Mucosa of rectum (tissue), 2 donors: Measurements from ENCODE around the gene XPR1.
A peak's percentile ranks its signal among the peaks of the same experiment; 100 is the strongest.

ENCODE experiments used
- H3K27ac ChIP-seq, 2 donors: one replicate each; pipeline ENCODE4 v1.7.0; 2013; ENCODE audit warnings: inconsistent platforms in 2 of 2, low read depth in 2 of 2, low read length in 2 of 2
- H3K27me3 ChIP-seq, 2 donors: one replicate each; pipeline ENCODE4 v1.7.0; 2013; ENCODE audit warnings: low read length in 2 of 2; ENCODE audit not compliant: control insufficient read depth in 2 of 2, insufficient read depth in 2 of 2
- H3K36me3 ChIP-seq, 2 donors: one replicate each; pipeline ENCODE4 v1.7.0; 2013; ENCODE audit warnings: low read length in 2 of 2; ENCODE audit not compliant: control insufficient read depth in 2 of 2, insufficient read depth in 2 of 2
- H3K4me1 ChIP-seq, 2 donors: one replicate each; pipeline ENCODE4 v1.7.0; 2013; ENCODE audit warnings: low read length in 2 of 2, mild to moderate bottlenecking in 1 of 2; ENCODE audit not compliant: control insufficient read depth in 2 of 2, insufficient read depth in 2 of 2
- H3K4me3 ChIP-seq, 2 donors: one replicate each; pipeline ENCODE4 v1.7.0; 2013; ENCODE audit warnings: low read length in 2 of 2
- H3K9ac ChIP-seq, 2 donors: one replicate each; pipeline ENCODE4 v1.7.0; 2013; ENCODE audit warnings: low read length in 2 of 2, low read depth in 1 of 2, mild to moderate bottlenecking in 1 of 2
- H3K9me3 ChIP-seq, 2 donors: one replicate each; pipeline ENCODE4 v1.7.0; 2013; ENCODE audit warnings: low read length in 2 of 2; ENCODE audit not compliant: control insufficient read depth in 2 of 2
- donor health status: healthy.
- donor health status: Normal muscosa, but diverticular disease.

XPR1 gene

DNA sequence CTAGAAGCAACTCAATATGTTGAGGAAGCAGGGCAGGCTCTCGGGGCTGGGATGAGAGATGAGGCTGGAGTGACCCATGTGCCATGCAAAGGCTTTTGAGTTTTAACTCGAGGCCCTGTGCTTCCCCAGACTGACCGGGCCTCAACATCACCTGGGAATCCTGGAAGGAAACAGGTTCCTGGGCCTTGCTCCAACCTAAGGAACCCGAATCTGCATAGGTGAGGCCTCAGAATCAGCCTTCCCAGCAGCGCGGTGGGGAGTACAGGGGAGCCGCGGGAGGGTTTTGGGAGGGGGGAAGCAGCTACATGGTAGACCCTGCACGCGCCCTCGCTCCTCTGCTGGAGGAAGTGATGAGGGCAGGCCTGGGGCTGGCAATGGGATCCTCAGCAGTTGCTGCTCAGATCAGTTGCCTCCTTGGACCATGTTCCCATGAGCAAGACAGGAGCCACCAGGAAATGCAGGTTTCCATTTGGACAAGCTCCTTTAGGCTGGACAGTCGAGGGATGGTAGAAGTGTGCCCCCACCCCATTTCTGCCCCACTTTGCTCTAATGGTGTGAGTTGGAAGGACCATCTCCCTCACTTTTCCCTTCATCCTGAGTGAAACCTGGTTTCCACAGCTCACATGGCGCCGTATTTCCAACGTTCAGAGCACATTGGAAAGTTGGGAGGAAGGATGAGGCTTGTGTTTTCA is 276.4 kb downstream of the XPR1 start:
- no peak overlapping the region for H3K9ac ChIP-seq
- peaks cover 0 to 2% of the 10 kb centered on the region in 2 donors for H3K27me3 ChIP-seq
- H3K36me3 ChIP-seq: no peaks in the 10 kb centered on the region
- peaks cover 2 to 8% of the 10 kb centered on the region in 2 donors for H3K4me1 ChIP-seq
- H3K4me3 ChIP-seq: no peak overlapping the region
- no peaks in the 10 kb centered on the region for H3K9me3 ChIP-seq
- no peak overlapping the region for H3K27ac ChIP-seq

GRCh38 chr1:180909005-180909414 is 277.2 kb downstream of the XPR1 start:
- Histone ChIP-seq H3K27me3 (peaks cover 2% of the 10 kb centered on the region in 2 donors), H3K27ac (no peak overlapping the region), H3K4me3 (no peak overlapping the region), H3K36me3 (no peaks in the 10 kb centered on the region), H3K4me1 (peaks cover 2 to 8% of the 10 kb centered on the region in 2 donors), H3K9me3 (no peaks in the 10 kb centered on the region), H3K9ac (no peak overlapping the region)

DNA sequence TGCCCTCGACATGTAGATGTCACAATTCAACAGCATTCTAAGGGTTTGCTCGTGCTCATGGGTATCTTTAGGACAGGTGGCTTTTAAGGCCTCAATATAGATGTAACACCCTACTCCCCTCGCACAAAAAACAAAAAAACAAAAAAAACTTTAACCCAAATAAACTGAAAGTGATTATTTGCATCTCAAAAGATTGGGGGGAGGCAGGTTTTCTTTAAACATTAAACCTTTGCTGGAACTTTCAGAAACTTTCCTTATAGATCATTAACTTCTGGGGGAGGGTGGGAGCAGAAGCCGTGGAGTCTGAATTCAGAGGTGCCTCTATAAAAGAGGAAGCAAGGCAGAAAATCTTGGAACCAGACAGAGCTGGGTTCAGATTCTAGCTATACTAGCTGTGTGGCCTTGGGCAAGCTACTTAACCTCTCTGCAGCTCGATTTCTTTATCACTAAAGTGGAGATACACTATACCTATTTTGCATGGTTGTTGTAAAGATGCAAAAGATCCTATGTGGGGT is 277.7 kb downstream of the XPR1 start:
- Histone ChIP-seq H3K9ac (no peak overlapping the region), H3K4me1 (peaks cover 2 to 8% of the 10 kb centered on the region in 2 donors), H3K4me3 (no peak overlapping the region), H3K27me3 (peaks cover 2% of the 10 kb centered on the region in 2 donors), H3K27ac (no peak overlapping the region), H3K9me3 (no peaks in the 10 kb centered on the region), H3K36me3 (no peaks in the 10 kb centered on the region)

- peak overlapping the region; percentile 41 to 67 for H3K9ac ChIP-seq
- H3K4me3 ChIP-seq: peak overlapping the region; percentile 63 to 66
- no peaks in the 10 kb centered on the region for H3K36me3 ChIP-seq
- peaks cover 2% of the 10 kb centered on the region in 2 donors for H3K27me3 ChIP-seq
- H3K9me3 ChIP-seq: no peaks in the 10 kb centered on the region
- peak overlapping the region; percentile 68 to 73 for H3K27ac ChIP-seq
- peaks cover 2 to 8% of the 10 kb centered on the region in 2 donors for H3K4me1 ChIP-seq
These were observed 279.9 kb downstream of the XPR1 start for GRCh38 chr1:180911640-180912191.

GRCh38 chr1:180912211-180912800 is 280.5 kb downstream of the XPR1 start:
- Histone ChIP-seq H3K4me3 (peak overlapping the region; percentile 63 to 66), H3K27me3 (peaks cover 2% of the 10 kb centered on the region in 2 donors), H3K27ac (peak overlapping the region; percentile 68 to 73), H3K4me1 (peaks cover 2 to 8% of the 10 kb centered on the region in 2 donors), H3K9ac (peak overlapping the region; percentile 41 to 67), H3K36me3 (no peaks in the 10 kb centered on the region), H3K9me3 (no peaks in the 10 kb centered on the region)

DNA sequence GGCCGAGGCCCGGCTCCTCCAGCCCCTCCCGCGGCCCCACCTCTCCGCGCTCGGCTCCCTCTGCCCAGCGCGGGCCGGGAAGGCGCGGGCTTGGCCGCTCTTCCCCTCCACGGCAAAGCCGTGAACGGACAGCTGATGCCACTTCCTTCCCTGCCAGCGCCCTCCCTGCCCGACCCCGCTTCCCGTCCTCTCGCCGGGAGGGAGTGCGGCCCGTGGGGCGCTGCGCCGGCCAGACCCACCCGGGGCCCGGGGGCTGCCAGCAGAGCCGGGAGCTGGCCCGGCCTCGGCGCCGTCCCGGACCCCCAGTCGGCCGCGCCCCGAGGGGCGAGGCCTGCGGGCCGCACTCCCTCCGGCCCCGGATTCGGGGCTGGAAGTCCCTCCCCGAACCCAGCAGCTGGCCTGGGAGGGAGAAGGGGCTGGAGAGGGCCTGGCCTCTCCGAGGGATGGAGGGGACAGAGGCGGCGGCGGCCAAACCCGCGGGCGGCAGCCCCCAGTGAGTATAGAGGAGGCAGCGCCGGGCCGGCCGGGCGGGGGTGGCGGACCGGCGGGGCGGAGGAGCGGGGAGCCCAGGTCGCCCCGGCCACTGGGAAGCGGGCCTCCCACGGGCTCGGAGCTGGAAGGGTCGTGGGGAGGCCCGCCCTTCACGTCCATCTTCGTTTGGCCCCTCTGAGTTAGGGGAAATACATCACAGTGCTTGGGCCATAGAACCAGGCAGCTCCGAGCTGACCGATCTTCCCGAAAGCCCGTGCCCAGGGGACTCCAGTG is 281.2 kb downstream of the XPR1 start, which contains the start of gene KIAA1614:
TSS of gene KIAA1614 (plus strand) at position 97 of the 765 bp plus-strand sequence. CDS start at position 444, 347 bp downstream.
- Histone ChIP-seq H3K27ac (peak within 1 kb of the TSS; percentile 68 to 73), H3K27me3 (peaks cover 2% of the 10 kb centered on the region in 2 donors), H3K4me3 (peak within 1 kb of the TSS; percentile 63 to 66), H3K4me1 (peaks cover 2 to 8% of the 10 kb centered on the region in 2 donors), H3K36me3 (no peaks in the 10 kb centered on the region), H3K9ac (peak within 1 kb of the TSS; percentile 60 to 67), H3K9me3 (no peaks in the 10 kb centered on the region)

- Histone ChIP-seq H3K27me3 (peaks cover 2% of the 10 kb centered on the region in 2 donors), H3K36me3 (no peaks in the 10 kb centered on the region), H3K4me3 (no peak overlapping the region), H3K27ac (no peak overlapping the region), H3K9me3 (no peaks in the 10 kb centered on the region), H3K4me1 (peaks cover 2 to 8% of the 10 kb centered on the region in 2 donors), H3K9ac (no peak overlapping the region)
These were observed 283.7 kb downstream of the XPR1 start for GRCh38 chr1:180915426-180915965.

DNA sequence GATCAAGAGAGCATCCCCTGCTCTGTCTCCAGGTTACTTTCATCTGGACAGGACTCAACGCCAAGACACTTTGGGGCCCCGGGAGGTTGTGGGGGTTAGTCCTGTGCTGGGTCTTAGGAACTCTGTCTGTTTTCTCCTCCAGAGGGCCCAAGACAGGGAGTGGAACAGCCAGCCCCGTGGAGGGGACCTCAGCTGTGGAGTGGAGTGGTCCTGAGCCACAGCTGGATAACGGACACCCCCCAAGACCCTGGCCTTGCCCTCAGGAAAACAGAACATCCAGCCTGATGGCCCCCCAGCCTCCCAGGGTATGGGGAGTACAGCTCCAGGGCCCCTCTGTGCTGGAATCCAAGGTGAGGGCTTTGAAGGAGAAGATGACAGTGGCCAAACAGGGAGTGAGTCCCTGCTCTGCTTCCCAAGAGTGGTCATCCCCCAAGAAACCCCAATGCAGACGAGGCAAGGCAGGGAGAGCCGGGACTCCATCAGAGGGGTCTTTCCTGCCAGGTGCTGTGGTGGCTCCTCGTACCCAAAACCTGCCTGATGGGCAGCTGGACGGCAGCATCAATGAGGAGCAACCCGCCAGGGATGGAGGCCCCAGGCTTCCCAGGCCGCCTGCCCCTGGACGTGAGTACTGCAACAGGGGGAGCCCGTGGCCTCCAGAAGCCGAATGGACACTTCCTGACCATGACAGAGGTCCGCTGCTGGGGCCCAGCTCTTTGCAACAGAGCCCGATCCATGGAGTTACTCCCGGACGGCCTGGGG is 284.4 kb downstream of the XPR1 start:
- H3K4me3 ChIP-seq: no peak overlapping the region
- peaks cover 2% of the 10 kb centered on the region in 2 donors for H3K27me3 ChIP-seq
- H3K4me1 ChIP-seq: peaks cover 2 to 8% of the 10 kb centered on the region in 2 donors
- no peak overlapping the region for H3K27ac ChIP-seq
- H3K9me3 ChIP-seq: no peaks in the 10 kb centered on the region
- no peaks in the 10 kb centered on the region for H3K36me3 ChIP-seq
- no peak overlapping the region for H3K9ac ChIP-seq

DNA sequence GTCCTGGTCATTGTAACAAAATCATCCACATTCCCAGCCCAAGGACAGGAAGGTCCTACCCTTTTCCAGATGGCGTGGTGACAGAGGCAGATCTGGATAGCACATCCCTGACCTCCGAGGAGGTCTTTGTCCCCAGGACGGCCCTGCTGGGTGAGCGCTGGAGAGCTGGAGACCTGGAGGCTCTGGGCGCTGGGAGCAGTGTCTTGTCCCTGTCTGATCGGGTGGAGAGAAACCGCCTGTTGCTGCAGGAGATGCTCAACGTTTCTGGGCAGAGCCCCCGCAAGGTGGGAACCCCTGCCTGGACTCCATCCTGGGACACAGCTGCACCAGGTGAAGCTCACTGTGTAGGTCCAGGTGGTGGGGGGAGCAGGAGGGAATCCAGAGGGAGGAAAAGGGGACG is 284.9 kb downstream of the XPR1 start:
- Histone ChIP-seq H3K36me3 (no peaks in the 10 kb centered on the region), H3K9ac (no peak overlapping the region), H3K27me3 (peaks cover 0 to 2% of the 10 kb centered on the region in 2 donors), H3K27ac (no peak overlapping the region), H3K4me3 (no peak overlapping the region), H3K9me3 (no peaks in the 10 kb centered on the region), H3K4me1 (peaks cover 0 to 8% of the 10 kb centered on the region in 2 donors)
